SU-DHL-6 (cell line): ENCODE measurements around the gene IL36A.

Experiments
- H2AFZ ChIP-seq: fragments of 200-600 bp; sonication (generic); 2 replicates; pipeline ENCODE4 v1.6.1; 2014; ENCODE audit warnings: low read depth, mild to moderate bottlenecking, moderate library complexity, mixed read lengths, antibody characterized with exemption, low read length; ENCODE audit not compliant: severe bottlenecking
- H3F3A ChIP-seq: fragments of 200-600 bp; shearing (Covaris generic); 2 replicates; pipeline ENCODE4 v1.6.0; 2016; ENCODE audit warnings: antibody characterized with exemption, mild to moderate bottlenecking; ENCODE audit not compliant: insufficient read depth
- H3K27ac ChIP-seq: fragments of 200-600 bp; sonication (generic); 2 replicates; pipeline ENCODE4 v1.5.1; 2016; ENCODE audit warnings: low read depth, mild to moderate bottlenecking, low read length, moderate library complexity, mixed read lengths
- H3K27me3 ChIP-seq: fragments of 200-600 bp; sonication (generic), shearing (Covaris generic); 2 replicates; pipeline ENCODE4 v1.6.0; 2014; ENCODE audit warnings: mild to moderate bottlenecking, low read length
- H3K36me3 ChIP-seq: fragments of 200-600 bp; sonication (generic); 2 replicates; pipeline ENCODE4 v1.6.1; 2014; ENCODE audit warnings: mild to moderate bottlenecking, low read length, mixed read lengths
- H3K4me2 ChIP-seq: fragments of 300-600, 200-600 bp; shearing (Covaris generic), sonication (generic); 2 replicates; pipeline ENCODE4 v1.6.0; 2014; ENCODE audit warnings: low read length, low read depth, mild to moderate bottlenecking; ENCODE audit not compliant: poor library complexity, severe bottlenecking
- H3K4me3 ChIP-seq: fragments of 200-600 bp; sonication (generic); 2 replicates; pipeline ENCODE4 v1.5.1; 2014; ENCODE audit warnings: antibody characterized with exemption, low read length, mild to moderate bottlenecking, mixed read lengths; ENCODE audit not compliant: insufficient read depth, poor library complexity, severe bottlenecking
- H3K79me2 ChIP-seq: fragments of 200-600 bp; sonication (generic); 2 replicates; pipeline ENCODE4 v1.6.1; 2014; ENCODE audit warnings: mild to moderate bottlenecking, low read length, moderate library complexity; ENCODE audit not compliant: insufficient read depth
- H3K9ac ChIP-seq: fragments of 200-600 bp; sonication (generic); 2 replicates; pipeline ENCODE4 v1.7.0; 2014; ENCODE audit warnings: mild to moderate bottlenecking, low read length
- H3K9me2 ChIP-seq: fragments of 200-600 bp; sonication (generic); replicated peaks from 2 replicates; pipeline ENCODE4 v1.6.1; 2014; ENCODE audit warnings: low read length; ENCODE audit not compliant: insufficient read depth
- H3K9me3 ChIP-seq: fragments of 200-600 bp; sonication (generic); 2 replicates; pipeline ENCODE4 v1.6.1; 2014; ENCODE audit warnings: low read length, mixed read lengths; ENCODE audit not compliant: insufficient read depth
- H4K20me1 ChIP-seq: fragments of 200-600 bp; sonication (generic); 2 replicates; pipeline ENCODE4 v1.6.1; 2014; ENCODE audit warnings: low read depth, mild to moderate bottlenecking, antibody characterized with exemption, low read length, moderate library complexity, mixed read lengths
- CTCF ChIP-seq: fragments of 200-600 bp; sonication (generic); IDR thresholded peaks from one replicate; pipeline ENCODE4 v1.5.1; 2017; ENCODE audit warnings: antibody characterized with exemption, mild to moderate bottlenecking, low read length, moderate library complexity; ENCODE audit not compliant: insufficient read depth, poor library complexity, severe bottlenecking
- EZH2phosphoT487 ChIP-seq: fragments of 200-600 bp; sonication (generic), shearing (Covaris generic); conservative IDR thresholded peaks from 2 replicates; pipeline ENCODE4 v1.6.1; 2018; ENCODE audit warnings: mild to moderate bottlenecking, antibody characterized with exemption, low read length, moderate library complexity, mixed read lengths

IL36A gene

GRCh38 chr2:113010088-113010487 is 4.8 kb downstream of the IL36A start:
- no peak for TF ChIP-seq EZH2phosphoT487
- TF ChIP-seq CTCF = no peak
- H3K9me3 ChIP-seq = no peaks in the 10 kb centered on the region
- no peaks in the 10 kb centered on the region for H4K20me1 ChIP-seq
- no peaks in the 10 kb centered on the region for H3K36me3 ChIP-seq
- H3K9me2 ChIP-seq = no peaks in the 10 kb centered on the region
- no peak overlapping the region for H3K27ac ChIP-seq
- no peak overlapping the region for H2AFZ ChIP-seq
- no peaks in the 10 kb centered on the region for H3F3A ChIP-seq
- H3K4me2 ChIP-seq = no peak overlapping the region
- no peaks in the 10 kb centered on the region for H3K27me3 ChIP-seq
- no peak overlapping the region for H3K9ac ChIP-seq
- no peak overlapping the region for H3K4me3 ChIP-seq
- no peaks in the 10 kb centered on the region for H3K79me2 ChIP-seq

DNA sequence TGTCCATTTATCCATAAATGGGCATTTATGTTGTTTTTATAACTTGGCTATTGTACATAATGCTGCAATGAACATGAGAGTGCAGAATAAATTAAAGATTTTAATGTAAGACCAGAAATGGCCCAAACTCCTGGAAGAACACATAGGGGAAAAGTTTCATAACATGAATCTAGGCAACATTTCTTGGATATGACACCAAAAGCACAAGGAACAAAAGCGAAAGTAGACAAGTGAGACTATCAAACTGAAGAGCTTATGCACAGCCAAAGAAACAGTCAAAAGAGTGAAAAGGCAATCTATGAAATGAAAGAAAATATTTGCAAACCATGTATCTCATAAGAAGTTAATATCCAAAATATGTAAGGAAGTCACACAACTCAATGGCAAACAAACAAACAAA is 5.8 kb downstream of the IL36A start:
- Histone ChIP-seq H3K9ac (no peak overlapping the region), H3K9me2 (no peaks in the 10 kb centered on the region), H3K79me2 (no peaks in the 10 kb centered on the region), H4K20me1 (no peaks in the 10 kb centered on the region), H3K4me3 (no peak overlapping the region), H3K9me3 (no peaks in the 10 kb centered on the region), H2AFZ (no peak overlapping the region), H3K27me3 (no peaks in the 10 kb centered on the region), H3K4me2 (no peak overlapping the region), H3F3A (no peaks in the 10 kb centered on the region), H3K27ac (no peak overlapping the region), H3K36me3 (no peaks in the 10 kb centered on the region)
- TF ChIP-seq EZH2phosphoT487 (no peak), CTCF (no peak)

DNA sequence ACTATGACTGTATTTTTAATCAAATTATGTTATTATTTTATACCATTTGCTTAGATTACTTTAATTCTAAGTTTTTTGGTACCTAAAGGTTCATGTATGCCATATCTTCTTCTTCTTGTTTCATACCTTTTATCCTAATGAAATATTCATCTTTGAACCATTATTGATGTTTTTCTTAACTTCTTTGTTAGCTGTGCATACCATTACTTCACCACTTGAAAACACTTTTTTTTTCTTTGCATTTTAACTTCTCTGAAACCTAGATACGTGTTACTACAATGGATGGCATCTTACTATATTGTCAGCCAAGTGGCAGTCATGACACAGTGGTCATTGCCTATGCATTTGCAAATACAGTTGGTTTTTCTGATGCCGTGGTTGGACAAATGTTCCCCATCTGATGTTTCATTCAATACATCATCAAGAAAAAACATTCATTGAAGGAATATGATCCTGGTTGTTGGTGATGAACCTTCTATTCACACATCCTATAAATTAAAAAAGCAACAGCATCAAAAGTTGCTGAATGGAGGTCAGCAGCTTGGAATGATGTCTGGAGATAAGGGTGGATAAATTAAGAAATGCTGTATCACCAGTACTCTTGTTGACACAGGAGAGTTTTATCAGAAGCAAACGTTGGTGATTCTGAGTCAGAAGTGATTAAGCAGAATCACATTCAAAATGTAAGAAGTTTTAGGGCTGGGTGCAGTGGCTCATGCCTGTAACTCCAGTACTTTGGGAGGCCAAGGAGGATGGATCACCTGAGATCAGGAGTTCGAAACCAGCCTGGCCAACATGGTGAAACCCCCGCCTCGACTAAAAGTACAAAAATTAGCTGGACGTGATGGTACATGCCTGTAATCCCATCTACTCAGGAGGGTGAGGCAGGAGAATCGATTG is 7.4 kb downstream of the IL36A start:
- no peak overlapping the region for H3K27ac ChIP-seq
- H3K27me3 ChIP-seq = no peaks in the 10 kb centered on the region
- TF ChIP-seq CTCF (no peak), EZH2phosphoT487 (no peak)
- H3F3A ChIP-seq = no peaks in the 10 kb centered on the region
- no peaks in the 10 kb centered on the region for H3K79me2 ChIP-seq
- no peak overlapping the region for H3K9ac ChIP-seq
- H4K20me1 ChIP-seq = no peaks in the 10 kb centered on the region
- H3K4me3 ChIP-seq = no peak overlapping the region
- no peaks in the 10 kb centered on the region for H3K9me2 ChIP-seq
- no peak overlapping the region for H3K4me2 ChIP-seq
- H2AFZ ChIP-seq = no peak overlapping the region
- no peaks in the 10 kb centered on the region for H3K36me3 ChIP-seq
- H3K9me3 ChIP-seq = no peaks in the 10 kb centered on the region
